GM18511 (cell line): ENCODE measurements around the gene ERMAP.

Experiments used
- ATAC-seq: cut with Tn5 transposase; IDR thresholded peaks from one replicate; pipeline ENCODE4 v1.9.1; 2021; ENCODE audit warnings: mild to moderate bottlenecking, moderate library complexity; ENCODE audit not compliant: unreplicated experiment

Gene ERMAP

GRCh38 chr1:42816585-42817439 lies at the start of gene ERMAP, which contains the start of gene SVBP:
Gene ERMAP, plus strand, starts transcription at chr1:42817122. Its CDS starts 13,327 bp downstream, at chr1:42830449.
Gene SVBP, minus strand, starts transcription at chr1:42817397. Its CDS starts 853 bp downstream, at chr1:42816544.
- peak; percentile 91 for ATAC-seq

DNA sequence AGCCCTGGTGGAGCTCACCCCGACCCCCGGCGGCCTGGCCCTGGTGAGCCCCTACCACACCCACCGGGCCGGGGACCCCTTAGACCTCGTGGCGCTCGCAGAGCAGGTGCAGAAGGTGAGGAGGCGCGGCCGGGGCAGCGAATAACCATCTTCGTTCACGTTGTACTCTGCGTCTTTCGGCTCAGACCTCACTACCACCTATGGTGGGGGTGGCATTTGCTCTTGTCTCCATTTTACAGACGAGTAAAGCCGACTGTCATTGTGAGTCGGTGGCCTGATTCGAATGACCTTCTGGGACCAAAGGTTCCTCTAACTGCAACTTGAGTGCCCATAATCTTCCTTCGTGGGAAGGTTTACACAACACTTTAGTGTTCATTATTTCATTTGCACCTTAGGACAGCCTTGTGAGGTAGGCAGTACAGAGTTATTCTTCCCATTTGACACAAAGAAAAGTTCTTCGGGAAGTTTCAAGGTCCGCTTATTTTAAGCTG lies 49.4 kb upstream of the ERMAP start:
- ATAC-seq = peak; percentile 31

DNA sequence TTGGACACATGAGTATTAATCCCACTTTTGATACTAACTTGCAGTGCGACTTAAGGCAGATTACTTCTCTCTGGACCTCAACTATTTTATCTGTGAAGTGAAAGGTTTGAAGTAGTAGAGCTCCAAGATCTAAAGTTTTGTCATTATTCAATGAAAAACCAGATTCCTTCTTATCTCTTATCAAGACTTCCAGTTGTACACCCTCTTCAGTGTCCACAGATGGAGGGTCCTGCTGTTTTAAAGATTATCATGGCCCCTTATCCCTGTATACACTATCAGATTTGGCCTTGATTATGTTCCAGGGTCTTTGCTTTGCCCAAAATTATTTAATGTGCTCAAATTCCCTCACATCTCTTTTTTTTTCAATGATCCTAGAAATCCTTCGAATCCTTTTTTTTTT lies 48.8 kb upstream of the ERMAP start:
- no peak for ATAC-seq

DNA sequence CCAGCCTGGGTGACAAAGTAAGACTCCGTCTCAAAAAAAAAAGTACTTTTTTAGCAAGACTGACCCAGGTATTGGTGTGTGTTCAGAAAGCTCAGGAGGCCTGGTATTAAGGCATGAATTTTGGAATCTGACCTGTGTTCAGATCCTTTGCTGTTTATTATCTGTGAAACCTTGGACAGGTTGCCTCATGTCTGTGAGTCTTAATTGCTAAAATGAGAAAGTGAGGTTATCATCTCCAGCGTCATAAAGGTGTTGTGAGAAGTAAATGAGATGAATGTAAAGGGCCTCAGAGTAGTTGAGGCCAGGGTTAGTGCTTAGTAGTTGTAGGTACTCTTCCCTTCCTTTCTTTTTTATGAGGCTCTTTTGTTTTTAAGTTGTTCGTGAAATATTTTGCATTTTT lies 47.1 kb upstream of the ERMAP start:
- no peak for ATAC-seq

DNA sequence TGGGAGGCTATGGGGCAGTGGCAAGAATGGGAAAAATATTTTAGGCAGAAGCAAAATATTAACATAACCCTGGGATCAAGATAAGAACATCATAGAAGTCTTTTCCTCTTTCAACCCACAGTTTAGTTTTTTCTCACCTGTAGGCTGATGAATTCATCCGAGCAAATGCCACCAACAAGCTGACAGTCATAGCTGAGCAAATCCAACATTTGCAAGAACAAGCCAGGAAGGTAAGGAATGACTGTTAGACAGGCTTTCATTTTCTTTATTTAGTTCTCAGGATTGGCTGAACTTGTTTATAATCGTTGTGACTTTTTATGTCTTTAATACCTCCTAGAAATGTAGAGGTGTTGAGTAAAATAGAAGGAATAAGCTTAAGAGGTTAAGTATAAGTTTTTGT lies 43.5 kb upstream of the ERMAP start:
- no peak for ATAC-seq

DNA sequence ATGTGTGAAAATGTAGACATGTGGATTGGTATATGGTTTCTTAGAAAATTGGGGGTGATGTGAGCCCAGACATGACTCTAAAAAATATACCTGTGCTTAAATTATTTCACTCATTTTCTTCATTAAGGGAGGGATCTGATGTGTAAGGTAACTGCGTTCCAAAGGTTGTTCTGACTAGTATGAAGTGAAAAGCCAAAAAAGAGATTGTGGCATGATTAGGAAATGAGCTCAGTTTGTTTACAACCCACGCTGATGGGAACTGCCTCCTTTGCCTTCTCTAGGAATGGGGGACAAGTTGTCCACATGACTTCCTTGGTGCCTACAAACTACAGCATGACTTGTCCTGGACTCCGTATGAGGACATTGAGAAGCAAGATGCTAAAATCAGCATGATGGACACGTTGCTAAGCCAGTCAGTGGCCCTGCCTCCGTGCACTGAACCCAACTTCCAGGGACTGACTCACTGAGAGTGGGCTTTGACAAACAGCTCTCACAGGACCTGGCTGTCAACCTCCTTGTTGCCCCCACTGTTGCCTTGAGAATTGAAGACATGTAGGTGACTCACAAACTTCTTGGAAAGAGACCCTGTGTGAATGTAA lies 41.9 kb upstream of the ERMAP start:
- no peak for ATAC-seq

GRCh38 chr1:42776502-42776901 lies 40.4 kb upstream of the ERMAP start:
- no peak for ATAC-seq

DNA sequence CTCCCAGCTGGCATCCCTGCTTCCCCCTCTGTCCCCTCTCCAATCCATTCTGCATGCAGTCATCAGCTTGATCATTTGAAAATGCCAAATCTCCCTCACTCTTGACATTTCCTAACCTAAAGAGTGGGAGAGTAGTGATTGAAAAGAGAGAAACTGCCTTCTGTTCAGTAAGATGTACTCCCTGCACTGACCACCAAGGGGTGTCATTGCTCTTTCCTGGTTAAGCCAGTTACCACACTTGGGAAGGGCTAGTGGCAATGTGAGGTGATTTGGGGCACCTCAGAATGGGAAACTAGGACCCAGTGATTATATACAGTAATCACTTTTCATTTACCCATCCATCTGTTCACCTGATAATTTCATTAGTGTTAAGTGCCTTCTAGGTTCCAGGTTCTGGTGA lies 39.1 kb upstream of the ERMAP start:
- ATAC-seq = no peak

DNA sequence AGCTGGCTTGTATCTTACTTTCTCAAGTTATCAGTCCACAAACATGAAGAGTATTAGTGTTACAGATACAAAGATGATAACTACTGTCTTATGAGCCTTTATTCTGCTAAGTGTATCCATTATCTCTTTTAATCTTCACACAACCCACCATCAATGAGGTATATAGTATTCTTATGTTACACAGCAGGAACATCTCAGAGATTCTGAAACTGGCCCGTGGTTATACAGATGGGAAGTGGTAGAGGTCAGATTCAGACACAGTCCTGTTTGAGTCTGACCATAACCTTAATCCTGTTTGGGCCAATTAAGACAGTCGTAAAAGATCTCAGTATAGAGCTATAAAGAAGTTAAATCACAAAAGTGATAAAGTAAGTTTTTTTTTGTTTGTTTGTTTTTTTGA lies 37.2 kb upstream of the ERMAP start:
- ATAC-seq = no peak

GRCh38 chr1:42780176-42780575 lies 36.7 kb upstream of the ERMAP start:
- ATAC-seq = no peak

DNA sequence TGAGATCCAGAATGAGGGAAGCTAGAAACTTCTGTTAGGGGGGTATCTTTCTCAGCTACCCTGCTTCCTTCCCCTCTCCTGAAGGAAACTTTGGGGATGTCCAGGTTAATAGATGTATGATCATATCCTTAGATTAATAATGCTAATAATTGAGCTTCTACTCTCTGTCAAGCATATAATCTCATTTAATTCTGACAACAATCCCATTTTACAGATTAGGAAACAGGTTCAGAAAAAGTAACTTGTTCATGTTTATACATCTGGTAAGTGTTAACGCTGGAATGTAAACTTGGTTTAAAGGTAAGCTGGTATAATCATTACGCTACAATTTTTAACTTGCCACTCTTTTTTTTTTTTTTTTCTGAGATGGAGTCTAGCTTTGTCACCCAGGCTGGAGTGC lies 33.8 kb upstream of the ERMAP start:
- no peak for ATAC-seq

DNA sequence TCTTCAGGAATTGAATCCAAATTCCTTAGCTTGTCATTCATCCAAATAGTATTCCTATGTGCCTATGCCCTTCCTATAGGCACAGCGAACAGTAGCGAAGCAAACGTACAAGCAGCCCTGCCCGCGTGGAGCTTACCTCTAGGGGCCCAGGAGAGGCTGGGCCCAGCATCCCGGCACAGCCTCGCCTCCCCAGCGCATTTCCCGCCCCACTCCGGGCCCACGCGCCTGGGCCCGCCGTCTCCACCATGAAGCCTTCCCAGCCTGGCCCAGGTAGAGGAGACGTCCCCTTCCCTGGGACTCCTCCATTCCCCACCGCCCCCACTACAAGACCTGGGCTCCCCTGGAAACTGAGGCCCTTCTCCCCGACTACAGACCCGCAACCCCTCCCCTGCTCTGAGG lies 32.4 kb upstream of the ERMAP start:
- no peak for ATAC-seq

GRCh38 chr1:42784946-42785693 lies 31.8 kb upstream of the ERMAP start, which contains the start of gene TMEM269:
Gene TMEM269, plus strand, starts transcription at chr1:42784991. Its CDS starts 4,903 bp downstream, at chr1:42789894.
- no peak for ATAC-seq

GRCh38 chr1:42786097-42786496 lies 30.8 kb upstream of the ERMAP start:
- no peak for ATAC-seq

DNA sequence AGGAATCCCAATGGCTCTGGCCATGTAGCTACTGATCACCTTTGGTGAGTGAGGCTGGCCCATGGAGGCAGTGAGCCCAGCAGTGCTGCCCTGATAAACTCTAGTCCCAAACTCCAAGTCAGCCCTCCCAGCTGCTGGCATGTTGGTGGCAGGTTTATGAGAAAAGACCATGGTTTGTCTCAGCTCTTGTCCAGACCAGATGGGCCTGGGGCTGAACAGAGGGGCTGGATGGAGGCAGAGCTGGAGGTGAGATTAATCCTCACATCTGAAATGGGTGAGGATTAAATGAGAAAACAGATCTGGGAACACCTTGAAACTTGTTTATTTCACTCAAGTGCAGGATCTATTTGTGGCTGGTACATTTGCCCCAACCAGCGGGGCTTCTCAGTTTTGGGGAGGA lies 28.9 kb upstream of the ERMAP start:
- ATAC-seq = no peak

DNA sequence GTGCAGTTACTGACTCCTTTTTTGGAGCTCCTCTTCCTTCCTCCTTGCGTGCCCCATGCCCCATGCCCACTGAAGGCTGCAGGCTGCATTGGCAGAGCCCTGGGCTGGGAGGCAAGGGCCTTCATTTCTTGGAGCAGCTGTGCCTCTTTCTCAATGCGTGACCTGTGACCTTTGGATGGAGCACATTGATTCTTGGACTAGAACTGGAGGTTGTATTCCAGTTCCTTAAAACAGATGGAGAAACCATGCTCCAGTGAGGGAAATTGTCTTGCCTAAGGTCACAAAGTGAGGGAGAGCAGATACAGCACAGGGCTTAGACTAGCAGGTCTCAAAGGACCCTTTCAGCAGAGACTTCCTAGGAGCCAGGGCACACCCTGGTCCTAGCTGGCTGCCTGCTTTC lies 23.1 kb upstream of the ERMAP start:
- no peak for ATAC-seq

GRCh38 chr1:42797414-42797813 lies 19.5 kb upstream of the ERMAP start:
- ATAC-seq = no peak

GRCh38 chr1:42797979-42798378 lies 18.9 kb upstream of the ERMAP start:
- no peak for ATAC-seq

DNA sequence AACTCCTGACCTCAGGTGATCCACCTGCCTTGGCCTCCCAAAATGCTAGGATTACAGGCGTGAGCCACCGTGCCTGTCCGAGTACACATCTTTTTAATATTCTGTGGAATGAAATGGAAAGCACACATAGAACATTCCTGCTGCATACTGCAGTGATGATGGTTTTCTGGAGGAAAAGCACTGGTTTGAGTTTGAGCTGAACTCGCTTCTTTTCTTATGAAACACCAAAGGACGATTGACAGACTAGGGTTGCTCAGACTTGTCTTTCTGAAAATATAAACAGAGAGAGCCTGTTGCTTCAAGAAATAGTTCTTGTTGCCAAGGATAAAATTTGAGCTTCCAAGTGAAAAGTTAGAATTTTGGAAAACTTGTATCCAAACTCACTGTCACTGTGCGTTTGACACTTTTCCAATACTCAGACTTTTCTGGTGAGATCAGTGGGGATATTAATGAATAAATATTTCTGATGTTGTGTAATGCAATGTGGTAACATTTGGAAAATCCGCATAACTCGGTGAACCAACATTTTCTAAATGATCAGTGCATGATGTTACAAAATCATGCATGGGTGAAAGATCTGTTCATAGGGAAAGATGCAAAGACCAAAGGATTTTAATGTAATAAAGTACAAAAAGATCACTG lies 15.0 kb upstream of the ERMAP start:
- ATAC-seq = no peak

GRCh38 chr1:42806171-42806570 lies 10.8 kb upstream of the ERMAP start:
- ATAC-seq = no peak

DNA sequence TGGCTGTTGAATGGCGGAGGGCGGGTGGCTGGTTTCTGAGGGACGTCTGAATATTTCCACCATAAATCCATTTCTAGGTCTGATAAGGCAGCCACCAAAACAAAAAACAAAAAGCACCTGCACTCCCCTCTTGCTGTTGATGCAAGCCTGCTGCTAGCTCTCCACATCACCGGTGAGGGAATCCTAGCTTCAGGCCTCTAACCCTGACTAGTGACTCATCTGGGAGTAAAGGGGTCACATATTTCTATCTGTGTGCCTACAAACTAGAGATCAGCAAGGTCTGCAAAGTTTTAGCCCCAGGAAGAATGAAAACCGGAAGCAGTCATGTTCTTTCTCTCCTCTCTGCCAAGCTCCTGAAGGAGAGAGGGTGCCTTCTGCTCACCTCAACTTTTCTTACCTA lies 10.3 kb upstream of the ERMAP start:
- ATAC-seq = no peak
